C4-2B (cell line): ENCODE data around the gene TRIM71.

Experiments
- ZFX ChIP-seq: fragments of 450-650 bp; IDR thresholded peaks from 2 replicates; pipeline ENCODE4 v1.6.1; 2017
- TF ChIP-seq, protein P1 (sequence below): fragments of 450-650 bp; conservative IDR thresholded peaks from 2 replicates; pipeline ENCODE4 v1.5.1; 2017; ENCODE audit warnings: mild to moderate bottlenecking

DNA sequence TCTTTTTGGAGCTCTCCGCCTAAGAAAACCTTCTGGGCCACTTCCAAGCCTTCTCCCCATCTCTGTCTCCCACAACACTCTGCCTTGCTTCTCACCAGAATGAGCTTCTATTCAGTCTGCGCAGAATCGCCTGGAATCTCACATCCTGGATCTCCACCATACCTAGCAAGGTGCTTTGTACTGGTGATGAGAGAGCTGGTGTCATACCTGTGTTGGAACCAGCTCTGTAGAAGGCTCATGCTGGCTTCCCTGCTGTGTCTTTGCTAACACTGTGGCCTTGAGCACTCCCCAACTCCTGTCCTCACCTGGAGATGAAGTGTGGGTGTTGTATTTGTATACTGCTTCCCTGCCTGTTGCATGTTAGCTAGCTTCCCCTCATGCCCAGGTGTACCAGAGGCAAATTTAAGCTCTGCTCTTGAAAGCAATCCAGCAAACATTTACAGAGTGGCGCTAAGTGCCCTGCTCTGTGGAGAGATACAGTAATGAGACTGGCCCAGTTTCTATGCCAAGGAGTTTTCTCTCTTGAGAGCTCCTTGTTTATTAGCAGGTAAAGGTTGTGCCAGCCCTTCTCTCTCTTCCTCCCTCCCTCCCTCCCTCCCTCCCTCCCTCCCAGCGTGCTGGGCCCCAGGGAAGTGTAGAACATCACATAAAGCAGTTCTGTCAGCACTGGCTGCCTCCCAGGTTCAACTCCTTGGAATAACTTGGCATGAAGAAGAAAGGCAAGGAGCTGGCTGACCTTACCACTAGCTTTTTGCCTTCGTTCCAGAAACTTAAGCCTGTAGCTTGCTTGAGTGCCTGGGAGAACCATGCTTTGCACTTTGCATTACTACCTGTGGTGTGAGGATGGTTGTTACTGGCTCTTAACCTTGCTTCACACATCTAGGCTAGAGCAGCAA lies 54.9 kb downstream of the TRIM71 start:
- TF ChIP-seq, protein P1, sequence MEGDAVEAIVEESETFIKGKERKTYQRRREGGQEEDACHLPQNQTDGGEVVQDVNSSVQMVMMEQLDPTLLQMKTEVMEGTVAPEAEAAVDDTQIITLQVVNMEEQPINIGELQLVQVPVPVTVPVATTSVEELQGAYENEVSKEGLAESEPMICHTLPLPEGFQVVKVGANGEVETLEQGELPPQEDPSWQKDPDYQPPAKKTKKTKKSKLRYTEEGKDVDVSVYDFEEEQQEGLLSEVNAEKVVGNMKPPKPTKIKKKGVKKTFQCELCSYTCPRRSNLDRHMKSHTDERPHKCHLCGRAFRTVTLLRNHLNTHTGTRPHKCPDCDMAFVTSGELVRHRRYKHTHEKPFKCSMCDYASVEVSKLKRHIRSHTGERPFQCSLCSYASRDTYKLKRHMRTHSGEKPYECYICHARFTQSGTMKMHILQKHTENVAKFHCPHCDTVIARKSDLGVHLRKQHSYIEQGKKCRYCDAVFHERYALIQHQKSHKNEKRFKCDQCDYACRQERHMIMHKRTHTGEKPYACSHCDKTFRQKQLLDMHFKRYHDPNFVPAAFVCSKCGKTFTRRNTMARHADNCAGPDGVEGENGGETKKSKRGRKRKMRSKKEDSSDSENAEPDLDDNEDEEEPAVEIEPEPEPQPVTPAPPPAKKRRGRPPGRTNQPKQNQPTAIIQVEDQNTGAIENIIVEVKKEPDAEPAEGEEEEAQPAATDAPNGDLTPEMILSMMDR, result no peak
- TF ChIP-seq ZFX, result no peak
